ENCODE results near the gene PTCHD4.
A peak's percentile ranks its signal among the peaks of the same experiment; 100 is the strongest.

PTCHD4 gene

GRCh38 chr6:48087448-48087847 lies 23.5 kb downstream of the PTCHD4 start:
- ChIA-PET CTCF (interaction anchor here (0.6 to 1.3 kb wide), 8 partner anchors 14 to 1320 kb away, joined by 3 to 5 read pairs (median 4); no protein-coding TSS in a partner anchor), POLR2A (ENCODE audit: low non-redundant PET) (no interaction called here)
- TF ChIP-seq, protein P1, sequence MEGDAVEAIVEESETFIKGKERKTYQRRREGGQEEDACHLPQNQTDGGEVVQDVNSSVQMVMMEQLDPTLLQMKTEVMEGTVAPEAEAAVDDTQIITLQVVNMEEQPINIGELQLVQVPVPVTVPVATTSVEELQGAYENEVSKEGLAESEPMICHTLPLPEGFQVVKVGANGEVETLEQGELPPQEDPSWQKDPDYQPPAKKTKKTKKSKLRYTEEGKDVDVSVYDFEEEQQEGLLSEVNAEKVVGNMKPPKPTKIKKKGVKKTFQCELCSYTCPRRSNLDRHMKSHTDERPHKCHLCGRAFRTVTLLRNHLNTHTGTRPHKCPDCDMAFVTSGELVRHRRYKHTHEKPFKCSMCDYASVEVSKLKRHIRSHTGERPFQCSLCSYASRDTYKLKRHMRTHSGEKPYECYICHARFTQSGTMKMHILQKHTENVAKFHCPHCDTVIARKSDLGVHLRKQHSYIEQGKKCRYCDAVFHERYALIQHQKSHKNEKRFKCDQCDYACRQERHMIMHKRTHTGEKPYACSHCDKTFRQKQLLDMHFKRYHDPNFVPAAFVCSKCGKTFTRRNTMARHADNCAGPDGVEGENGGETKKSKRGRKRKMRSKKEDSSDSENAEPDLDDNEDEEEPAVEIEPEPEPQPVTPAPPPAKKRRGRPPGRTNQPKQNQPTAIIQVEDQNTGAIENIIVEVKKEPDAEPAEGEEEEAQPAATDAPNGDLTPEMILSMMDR (conservative IDR thresholded peaks at IDR 0.05; ENCODE audit: low read depth) = peak; percentile 49

GRCh38 chr6:48086187-48086586 lies 24.8 kb downstream of the PTCHD4 start:
- CTCF ChIA-PET = no interaction called here
- POLR2A ChIA-PET (ENCODE audit: low non-redundant PET) = no interaction called here

More at GRCh38 chr6:48087448-48087847, 23.5 kb downstream of the PTCHD4 start:
- H3K27ac ChIP-seq = no peak overlapping the region
- no peak for DNase-seq (ENCODE audit: low spot score)

GRCh38 chr6:48085131-48085741 lies 25.8 kb downstream of the PTCHD4 start:
- DNase-seq (ENCODE audit: low spot score) = no peak
- no peak overlapping the region for H3K27ac ChIP-seq
- ChIA-PET POLR2A (ENCODE audit: low non-redundant PET) (no interaction called here), CTCF (no interaction called here)
- TF ChIP-seq, protein P1 (conservative IDR thresholded peaks at IDR 0.05; ENCODE audit: low read depth) = no peak

More at GRCh38 chr6:48086187-48086586, 24.8 kb downstream of the PTCHD4 start:
- no peak overlapping the region for H3K27ac ChIP-seq
- TF ChIP-seq, protein P1 (conservative IDR thresholded peaks at IDR 0.05; ENCODE audit: low read depth) = no peak
- DNase-seq (ENCODE audit: low spot score) = no peak

DNA sequence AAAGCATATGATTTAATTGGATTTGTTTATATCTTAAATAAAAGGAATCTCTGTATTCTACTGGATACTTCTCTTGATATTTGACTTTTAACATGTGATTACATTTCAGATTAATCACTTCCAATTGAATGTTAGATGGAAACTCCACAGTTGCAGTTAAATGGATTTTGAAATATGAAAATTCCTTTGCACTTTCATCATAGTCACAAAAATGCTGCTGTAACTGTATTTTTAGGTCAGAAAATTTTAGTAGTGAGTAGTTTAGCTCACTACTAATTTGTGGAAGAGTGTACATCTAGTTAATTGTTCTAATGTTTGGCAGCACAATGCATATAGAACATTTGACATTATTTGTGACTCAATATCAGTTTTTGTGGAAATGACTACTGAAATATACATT lies 26.8 kb downstream of the PTCHD4 start:
- ChIA-PET POLR2A (ENCODE audit: low non-redundant PET) (no interaction called here), CTCF (no interaction called here)
- DNase-seq (ENCODE audit: low spot score) = no peak
- no peak overlapping the region for H3K27ac ChIP-seq
- TF ChIP-seq, protein P1 (conservative IDR thresholded peaks at IDR 0.05; ENCODE audit: low read depth) = no peak

DNA sequence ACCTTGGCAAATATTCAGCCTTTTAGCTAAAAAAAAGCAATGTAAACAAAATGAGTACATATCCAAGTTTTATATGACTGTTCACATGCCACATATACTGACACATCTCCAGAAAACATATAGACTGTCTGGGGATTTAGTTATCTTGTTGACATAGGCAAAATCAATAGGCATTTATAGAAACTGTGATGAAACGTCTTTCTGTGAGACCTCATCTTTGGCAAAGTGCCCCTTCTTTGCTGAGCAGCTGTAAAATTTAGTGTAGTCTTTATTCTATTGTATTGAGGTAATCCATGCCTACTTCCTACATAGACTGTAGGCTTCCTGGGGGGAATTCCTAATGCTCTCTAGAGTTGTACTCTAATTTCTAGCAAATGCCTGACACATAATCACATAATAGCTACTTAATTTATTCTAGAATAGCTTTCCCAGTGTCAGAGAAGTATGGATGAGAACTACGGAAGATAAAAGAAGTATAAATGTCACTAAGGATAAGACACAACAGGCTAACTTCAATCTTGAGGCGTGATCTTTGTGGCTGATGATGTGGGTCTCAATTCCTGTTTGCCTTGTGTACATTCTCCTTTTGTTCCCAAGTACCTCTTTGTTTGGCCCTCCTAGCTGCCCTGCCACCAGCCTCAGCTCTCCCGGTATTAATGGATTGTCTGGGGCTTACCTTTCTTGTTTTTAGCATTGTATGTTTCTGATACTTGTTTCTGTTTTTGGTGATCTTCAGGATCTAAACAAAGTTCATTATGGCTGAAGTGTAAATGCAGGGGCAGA lies 30.6 kb downstream of the PTCHD4 start:
- DNase-seq (ENCODE audit: low spot score) = no peak
- CTCF ChIA-PET = no interaction called here

DNA sequence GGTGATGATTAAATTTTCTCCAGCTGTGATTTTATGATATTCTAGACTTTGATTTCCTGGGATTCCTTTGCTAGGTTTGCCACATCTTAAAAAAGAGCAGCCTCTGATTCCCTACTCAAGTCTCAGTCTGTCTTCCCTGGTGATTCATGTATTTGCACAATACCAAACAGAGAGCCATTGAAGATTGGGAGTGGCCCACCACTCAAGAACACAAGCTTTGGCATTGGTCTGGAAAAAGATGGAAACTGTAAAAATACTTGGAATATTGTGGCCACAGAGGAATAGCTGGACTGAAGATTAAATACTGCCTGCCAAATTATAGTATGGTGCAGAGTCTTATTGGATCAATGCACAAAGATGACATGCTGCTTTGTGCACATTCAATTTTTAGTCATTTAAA lies 32.9 kb downstream of the PTCHD4 start:
- no peak overlapping the region for H3K27ac ChIP-seq
- TF ChIP-seq, protein P1 (conservative IDR thresholded peaks at IDR 0.05; ENCODE audit: low read depth) = no peak
- peak; percentile 21 for DNase-seq (ENCODE audit: low spot score)
- ChIA-PET CTCF (no interaction called here), POLR2A (ENCODE audit: low non-redundant PET) (no interaction called here)

More for the DNA sequence above, 30.6 kb downstream of the PTCHD4 start:
- POLR2A ChIA-PET (ENCODE audit: low non-redundant PET) = no interaction called here
- TF ChIP-seq, protein P1 (conservative IDR thresholded peaks at IDR 0.05; ENCODE audit: low read depth) = no peak
- no peak overlapping the region for H3K27ac ChIP-seq
